ENCODE measurements around the gene FAM53A.

The FAM53A gene

DNA sequence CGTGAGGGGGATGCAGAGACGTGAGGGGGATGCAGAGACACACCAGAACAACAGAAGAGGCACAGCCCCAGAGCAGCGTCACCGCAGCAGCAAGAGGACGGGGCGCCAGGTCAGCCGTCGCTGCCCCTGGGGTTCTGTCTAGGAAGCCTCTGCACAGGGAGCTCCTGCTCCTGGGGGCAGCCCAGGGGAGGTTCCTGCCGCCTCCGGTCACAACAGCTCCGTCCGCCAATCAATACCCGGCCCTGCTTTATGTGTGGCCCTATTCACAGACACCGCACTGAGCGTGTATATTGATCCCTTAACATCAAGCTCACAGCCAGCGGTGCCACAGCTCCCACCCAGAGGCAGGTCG lies 69.6 kb downstream of the FAM53A start:
- DNase-seq (ENCODE audit: low read depth) = no peak
- TF ChIP-seq, protein P1, sequence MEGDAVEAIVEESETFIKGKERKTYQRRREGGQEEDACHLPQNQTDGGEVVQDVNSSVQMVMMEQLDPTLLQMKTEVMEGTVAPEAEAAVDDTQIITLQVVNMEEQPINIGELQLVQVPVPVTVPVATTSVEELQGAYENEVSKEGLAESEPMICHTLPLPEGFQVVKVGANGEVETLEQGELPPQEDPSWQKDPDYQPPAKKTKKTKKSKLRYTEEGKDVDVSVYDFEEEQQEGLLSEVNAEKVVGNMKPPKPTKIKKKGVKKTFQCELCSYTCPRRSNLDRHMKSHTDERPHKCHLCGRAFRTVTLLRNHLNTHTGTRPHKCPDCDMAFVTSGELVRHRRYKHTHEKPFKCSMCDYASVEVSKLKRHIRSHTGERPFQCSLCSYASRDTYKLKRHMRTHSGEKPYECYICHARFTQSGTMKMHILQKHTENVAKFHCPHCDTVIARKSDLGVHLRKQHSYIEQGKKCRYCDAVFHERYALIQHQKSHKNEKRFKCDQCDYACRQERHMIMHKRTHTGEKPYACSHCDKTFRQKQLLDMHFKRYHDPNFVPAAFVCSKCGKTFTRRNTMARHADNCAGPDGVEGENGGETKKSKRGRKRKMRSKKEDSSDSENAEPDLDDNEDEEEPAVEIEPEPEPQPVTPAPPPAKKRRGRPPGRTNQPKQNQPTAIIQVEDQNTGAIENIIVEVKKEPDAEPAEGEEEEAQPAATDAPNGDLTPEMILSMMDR (conservative IDR thresholded peaks at IDR 0.05; ENCODE audit: low read depth, low read length) = no peak
- no peak overlapping the region for H3K4me3 ChIP-seq (ENCODE audit: low read depth, low read length)

DNA sequence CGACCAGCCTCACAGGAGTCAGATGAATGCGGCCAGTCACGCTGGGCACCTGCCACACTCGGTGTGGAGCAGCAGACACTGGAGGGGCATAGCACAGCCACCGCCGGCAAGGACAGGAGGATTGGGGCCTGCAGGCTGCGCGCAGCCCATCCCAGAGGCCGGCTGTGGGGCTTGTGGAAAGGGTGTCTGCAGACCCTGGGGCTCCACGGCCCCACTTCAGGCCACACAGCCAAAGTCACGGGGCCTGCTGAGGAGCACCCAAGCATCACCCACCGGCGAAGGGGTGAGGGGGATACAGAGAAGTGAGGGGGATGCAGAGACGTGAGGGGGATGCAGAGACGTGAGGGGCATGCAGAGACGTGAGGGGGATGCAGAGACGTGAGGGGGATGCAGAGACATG lies 70.1 kb downstream of the FAM53A start:
- TF ChIP-seq, protein P1 (conservative IDR thresholded peaks at IDR 0.05; ENCODE audit: low read depth, low read length) = no peak
- no peak for DNase-seq (ENCODE audit: low read depth)
- H3K4me3 ChIP-seq (ENCODE audit: low read depth, low read length) = no peak overlapping the region

DNA sequence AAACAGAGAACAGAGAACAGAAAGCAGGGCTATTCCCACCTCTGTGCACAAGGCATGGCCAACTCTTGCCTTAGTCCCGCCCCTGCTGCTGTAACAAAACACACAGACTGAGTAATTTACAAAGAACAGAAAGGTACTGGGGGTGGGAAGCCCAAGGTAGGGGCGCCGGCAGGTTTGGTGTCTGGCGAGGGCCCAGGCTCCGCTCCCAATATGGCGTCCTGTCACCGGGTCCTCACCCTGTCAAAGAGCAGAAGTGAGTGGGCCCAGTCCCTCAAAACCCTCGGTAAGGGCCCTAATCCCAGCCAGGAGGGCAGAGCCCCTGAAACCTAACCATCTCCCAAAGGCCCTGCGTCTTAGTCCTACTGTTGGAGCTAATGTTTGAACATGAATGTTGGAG lies 71.0 kb downstream of the FAM53A start:
- DNase-seq (ENCODE audit: low read depth) = no peak
- TF ChIP-seq, protein P1 (conservative IDR thresholded peaks at IDR 0.05; ENCODE audit: low read depth, low read length) = no peak
- no peak overlapping the region for H3K4me3 ChIP-seq (ENCODE audit: low read depth, low read length)

DNA sequence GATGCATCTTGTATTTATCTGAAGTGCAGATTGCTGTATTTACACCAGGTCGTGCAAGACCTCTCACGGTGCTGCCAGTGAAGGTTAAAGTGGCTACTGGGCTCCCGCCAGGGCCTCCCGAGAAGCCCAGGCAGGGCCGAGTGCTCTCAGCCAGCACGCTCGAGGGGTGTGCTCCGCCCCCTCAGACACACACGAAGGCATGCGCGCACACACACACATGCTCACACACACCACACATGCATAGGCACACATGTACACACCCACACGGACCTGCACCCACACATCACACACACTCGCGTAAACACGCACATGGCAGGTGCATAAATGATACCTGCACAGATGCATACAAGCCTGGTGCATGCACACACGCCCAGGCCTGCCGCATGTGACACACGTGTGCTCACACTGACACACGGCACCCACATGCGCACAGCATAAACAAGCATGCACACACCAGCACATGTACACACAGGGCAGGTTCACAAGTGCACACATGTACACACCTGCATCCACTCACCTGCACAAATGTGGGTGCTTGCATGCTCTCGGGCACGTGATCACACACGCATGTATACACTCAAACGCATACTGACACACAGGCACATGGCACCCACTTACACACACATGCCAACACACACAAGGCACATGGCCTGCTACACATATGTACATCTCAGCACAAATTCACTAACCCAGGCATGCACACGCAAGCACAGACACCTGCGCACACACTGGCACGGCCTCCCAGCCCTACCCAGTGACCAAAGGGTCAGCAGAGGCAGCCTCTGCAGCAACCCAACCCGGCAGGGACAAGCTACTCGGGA lies 71.6 kb downstream of the FAM53A start:
- no peak overlapping the region for H3K4me3 ChIP-seq (ENCODE audit: low read depth, low read length)
- TF ChIP-seq, protein P1 (conservative IDR thresholded peaks at IDR 0.05; ENCODE audit: low read depth, low read length) = no peak
- DNase-seq (ENCODE audit: low read depth) = no peak

DNA sequence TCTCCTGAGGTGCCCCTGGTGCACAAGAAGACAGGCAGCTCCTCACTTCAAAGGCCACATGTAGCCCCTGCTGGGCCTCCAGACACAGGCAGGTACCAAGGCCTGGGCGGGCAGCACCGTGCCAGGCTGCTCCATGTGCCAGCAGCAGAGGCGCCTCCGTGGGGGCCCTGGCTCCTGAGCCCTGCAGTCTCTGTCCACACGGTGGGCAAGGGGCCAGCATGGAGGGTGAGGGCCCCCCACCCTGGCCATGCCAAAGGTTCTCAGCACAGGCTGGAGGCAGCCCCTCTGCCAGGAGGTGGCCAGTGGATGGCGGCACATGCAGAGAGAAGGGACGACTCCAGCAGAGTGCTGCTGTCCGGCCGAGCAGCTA lies 72.6 kb downstream of the FAM53A start:
- no peak overlapping the region for H3K4me3 ChIP-seq (ENCODE audit: low read depth, low read length)
- DNase-seq (ENCODE audit: low read depth) = no peak
- TF ChIP-seq, protein P1 (conservative IDR thresholded peaks at IDR 0.05; ENCODE audit: low read depth, low read length) = no peak

DNA sequence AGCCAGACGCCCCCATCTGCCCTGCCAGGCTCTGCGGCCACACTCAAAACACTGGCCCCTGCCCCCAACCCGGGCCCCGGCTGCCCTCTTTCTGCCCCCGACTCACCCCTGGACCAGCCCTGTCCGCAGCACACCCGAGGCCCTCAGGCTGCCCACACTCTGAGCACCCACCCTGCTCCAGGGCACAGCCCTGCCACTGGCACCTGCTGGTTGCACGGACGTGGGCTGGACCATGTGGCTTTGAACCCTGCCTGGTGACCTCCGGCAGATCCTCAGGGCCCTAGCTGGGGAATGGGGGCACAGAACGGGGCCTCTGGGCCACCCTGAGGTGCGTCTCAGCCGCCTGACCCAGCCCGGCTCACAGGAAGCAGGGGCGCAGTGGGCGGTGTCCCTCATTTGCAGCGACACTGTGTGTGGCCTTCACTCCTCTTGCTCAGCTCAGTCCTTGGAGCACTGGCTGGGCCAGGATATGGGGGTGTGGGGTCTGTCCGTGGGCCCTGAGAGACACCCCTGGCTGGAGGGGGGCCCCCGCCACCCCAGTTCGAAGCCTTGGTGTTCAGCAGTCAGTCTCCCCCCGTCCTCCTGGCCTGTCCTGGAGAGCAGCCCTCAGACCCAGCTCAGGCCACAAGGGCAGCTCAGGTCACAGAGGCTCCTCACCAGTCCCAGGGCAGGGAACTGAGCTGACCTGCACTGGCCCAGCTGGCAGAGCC lies 73.2 kb downstream of the FAM53A start:
- H3K4me3 ChIP-seq (ENCODE audit: low read depth, low read length) = no peak overlapping the region
- TF ChIP-seq, protein P1 (conservative IDR thresholded peaks at IDR 0.05; ENCODE audit: low read depth, low read length) = no peak
- no peak for DNase-seq (ENCODE audit: low read depth)
